IPS-NIHi11 (cell line): ENCODE results near the gene KLK14.

Experiments used
- DNase-seq: peaks from one replicate; pipeline ENCODE4 v3.0.0; 2012; ENCODE audit warnings: mixed read lengths, low spot score

Gene KLK14, protein sequence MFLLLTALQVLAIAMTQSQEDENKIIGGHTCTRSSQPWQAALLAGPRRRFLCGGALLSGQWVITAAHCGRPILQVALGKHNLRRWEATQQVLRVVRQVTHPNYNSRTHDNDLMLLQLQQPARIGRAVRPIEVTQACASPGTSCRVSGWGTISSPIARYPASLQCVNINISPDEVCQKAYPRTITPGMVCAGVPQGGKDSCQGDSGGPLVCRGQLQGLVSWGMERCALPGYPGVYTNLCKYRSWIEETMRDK

DNA sequence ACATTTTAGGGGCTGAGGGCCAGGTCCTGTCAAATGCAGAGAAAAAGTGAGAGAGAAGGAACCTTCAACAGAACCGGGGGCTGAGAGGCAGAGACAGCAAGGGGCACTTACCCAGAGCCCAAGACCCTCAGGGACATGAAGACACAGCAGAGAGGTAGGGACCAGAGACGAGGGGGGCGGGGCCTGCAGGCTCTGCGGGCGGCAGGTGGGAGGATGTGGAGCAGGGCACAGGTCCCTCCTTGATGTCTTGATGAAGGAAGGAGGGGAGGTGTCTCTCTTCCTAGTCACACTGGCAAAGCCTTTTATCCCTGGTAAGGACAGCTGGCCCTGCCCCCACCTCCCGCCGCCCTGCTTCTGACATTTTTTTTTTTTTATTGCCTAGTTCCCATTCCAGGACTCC lies at the start of gene KLK14:
Gene KLK14, minus strand, starts transcription at position 277 of the 400 bp plus-strand sequence. Its CDS starts 273 bp downstream, at position 4.
- DNase-seq: peak; percentile 55

DNA sequence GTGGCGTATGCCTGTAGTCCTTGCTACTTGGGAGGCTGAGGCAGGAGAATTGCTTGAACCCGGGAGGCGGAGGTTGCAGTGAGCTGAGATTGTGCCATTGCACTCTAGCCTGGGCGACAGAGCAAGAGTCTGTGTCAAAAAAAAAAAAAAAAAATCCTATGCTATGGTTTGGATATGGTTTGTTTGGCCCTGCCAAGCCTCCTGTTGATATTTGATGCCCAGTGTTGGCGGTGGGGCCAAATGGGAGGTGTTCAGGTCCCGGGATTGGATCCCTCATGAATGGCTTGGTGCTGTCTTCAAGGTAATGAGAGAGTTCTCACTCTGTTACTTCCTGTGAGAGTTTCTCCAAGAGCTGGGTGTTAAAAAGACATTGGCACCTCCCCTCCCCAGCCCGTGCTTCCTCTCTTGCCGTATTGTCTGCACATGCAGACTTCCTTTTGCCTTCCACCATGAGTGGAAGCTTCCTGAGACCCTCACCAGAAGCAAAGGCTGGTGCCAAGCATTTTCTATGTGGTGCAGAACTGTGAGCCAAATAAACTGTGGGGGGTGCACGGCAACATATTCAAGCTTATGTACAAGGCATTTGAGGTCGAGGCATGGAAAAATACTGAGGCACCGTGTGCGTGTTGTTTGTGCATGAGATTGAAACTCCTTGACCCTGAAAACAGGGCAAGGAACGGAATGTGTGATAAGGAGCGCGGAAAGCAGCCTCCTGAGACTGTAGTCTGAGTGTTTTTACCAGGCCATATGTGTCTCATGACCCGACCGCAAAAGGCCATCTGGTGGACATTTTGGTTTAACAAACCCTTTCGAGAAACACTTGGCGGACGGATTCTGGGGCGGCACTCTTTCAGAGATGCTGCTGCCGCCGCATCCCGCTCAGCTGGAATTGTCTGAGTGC lies 49.3 kb upstream of the KLK14 start:
- no peak for DNase-seq

DNA sequence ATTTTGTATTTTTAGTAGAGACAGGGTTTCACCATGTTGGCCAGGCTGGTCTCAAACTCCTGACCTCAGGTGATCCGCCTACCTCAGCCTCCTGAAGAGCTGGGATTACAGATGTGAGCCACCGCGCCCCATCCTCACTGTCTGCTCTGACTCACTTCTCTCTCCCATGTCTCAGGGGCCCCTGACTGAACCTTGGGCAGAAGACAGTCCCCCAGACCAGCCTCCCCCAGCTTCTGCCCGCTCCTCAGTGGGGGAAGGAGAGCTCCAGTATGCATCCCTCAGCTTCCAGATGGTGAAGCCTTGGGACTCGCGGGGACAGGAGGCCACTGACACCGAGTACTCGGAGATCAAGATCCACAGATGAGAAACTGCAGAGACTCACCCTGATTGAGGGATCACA lies 47.0 kb upstream of the KLK14 start:
- DNase-seq: no peak

DNA sequence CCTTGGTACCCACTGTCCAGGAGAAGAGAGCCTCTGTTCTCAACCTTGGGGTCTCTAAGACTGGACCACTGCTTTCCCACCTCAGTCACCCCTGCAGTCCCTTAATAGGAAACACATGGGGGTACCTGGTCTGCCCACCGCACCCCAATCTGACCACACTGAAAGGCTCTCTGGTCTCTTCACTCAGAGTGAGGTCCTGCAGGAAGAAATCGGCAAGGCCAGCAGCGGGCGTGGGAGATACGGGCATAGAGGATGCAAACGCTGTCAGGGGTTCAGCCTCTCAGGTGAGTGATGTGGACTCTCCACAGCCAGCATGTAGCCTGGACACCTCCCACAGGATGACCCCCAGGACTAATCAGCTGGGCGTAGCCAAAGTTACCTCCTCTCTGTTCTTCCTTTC lies 45.5 kb upstream of the KLK14 start:
- no peak for DNase-seq

DNA sequence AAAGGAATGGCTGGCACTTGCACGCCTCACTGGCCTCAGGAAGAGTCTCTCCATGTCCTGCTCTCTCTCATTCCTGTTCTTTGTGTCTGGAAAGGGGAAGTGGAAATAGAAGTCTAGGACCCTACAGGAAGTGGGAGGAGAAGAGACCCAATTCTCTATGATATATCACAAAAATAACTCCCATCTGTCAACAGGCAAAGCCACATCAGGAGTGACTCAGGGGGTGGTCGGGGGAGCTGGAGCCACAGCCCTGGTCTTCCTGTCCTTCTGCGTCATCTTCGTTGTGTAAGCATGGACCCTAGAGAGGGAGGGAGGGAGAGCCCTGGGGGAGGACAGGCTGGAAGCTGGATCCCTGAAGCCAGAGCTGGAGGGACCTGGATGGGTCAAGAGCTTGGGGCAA lies 45.1 kb upstream of the KLK14 start:
- no peak for DNase-seq

DNA sequence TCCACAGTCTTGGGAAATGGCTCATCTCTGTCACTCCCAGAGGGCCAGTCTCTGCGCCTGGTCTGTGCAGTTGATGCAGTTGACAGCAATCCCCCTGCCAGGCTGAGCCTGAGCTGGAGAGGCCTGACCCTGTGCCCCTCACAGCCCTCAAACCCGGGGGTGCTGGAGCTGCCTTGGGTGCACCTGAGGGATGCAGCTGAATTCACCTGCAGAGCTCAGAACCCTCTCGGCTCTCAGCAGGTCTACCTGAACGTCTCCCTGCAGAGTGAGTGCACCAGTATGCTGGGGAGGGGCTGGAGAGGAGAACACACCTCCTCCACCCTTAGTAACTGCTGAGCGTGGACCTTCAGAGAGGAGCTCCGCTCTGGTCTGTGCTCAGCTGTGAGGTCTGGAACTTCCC lies 44.3 kb upstream of the KLK14 start:
- DNase-seq: no peak

DNA sequence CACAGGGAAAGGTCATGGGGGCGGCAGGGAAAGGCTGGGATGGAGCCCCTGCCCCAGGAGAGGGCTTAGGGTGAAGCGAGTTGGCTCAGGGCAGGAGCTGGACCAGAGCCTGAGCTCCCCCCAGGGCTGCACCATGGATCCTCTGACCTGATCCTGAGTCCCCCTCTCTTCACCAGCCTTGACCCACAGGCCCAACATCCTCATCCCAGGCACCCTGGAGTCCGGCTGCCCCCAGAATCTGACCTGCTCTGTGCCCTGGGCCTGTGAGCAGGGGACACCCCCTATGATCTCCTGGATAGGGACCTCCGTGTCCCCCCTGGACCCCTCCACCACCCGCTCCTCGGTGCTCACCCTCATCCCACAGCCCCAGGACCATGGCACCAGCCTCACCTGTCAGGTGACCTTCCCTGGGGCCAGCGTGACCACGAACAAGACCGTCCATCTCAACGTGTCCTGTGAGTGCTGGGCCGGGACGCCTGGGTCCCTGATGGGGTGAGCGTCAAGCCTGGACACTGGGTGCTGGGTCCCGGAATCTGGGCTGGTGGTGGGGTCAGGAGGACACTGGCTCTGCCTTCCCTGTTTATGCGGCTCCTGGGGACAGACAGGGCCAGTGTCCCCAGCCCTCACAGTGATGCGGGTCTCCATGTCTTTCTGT lies 42.9 kb upstream of the KLK14 start:
- no peak for DNase-seq

DNA sequence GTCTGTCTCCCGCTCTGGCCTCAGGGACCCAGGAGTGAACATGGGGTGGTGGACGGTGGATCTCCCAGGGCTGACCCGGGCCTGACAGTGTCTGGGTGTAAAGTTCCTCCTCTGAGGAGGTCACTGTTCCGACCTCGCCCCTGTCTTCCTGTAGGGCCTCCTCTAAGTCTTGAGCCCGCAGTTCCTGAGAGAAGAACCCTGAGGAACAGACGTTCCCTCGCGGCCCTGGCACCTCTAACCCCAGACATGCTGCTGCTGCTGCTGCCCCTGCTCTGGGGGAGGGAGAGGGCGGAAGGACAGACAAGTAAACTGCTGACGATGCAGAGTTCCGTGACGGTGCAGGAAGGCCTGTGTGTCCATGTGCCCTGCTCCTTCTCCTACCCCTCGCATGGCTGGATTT lies 42.0 kb upstream of the KLK14 start, which contains the start of gene SIGLEC9:
Gene SIGLEC9, plus strand, starts transcription at position 178 of the 400 bp plus-strand sequence. Its CDS starts 69 bp downstream, at position 247.
- DNase-seq: no peak

DNA sequence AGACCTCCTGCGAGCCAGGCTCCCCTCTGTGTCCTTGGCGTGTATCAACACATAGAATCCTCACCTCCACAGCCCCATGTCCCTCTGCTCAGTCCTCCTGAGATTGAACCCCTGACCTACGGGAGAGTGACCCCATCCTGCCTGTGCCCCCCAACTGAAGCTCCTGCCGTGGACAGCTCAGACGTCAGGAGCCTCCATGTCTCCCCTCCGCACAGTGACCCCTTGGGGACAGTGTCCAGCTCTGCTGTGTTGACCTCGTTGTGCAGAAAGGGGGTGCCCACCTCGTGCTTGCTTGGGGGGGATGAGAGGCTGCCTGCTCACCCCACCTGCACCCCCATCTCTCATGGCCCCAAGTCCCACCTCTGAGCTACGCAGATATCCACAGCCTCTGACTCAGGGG lies 41.5 kb upstream of the KLK14 start:
- no peak for DNase-seq

DNA sequence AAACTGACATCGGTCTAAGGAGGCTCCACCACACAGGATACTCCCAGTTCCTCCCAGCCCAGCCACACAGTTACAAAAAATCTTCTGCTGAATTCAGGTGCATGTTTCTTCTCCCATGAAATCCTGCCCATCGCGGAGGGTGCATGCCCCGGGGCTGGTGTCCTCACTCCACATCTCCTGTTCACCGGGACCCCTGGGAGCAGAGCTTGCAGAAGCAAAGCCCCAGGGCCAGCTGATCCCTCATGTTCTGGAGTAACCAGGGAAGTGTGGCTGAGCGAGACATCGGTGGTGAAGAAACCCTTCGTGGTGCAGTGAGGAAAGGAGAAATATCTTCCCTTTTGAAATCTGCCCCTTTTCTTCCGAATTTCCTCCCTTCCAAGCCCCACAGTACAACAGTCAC lies 41.1 kb upstream of the KLK14 start:
- DNase-seq: no peak

DNA sequence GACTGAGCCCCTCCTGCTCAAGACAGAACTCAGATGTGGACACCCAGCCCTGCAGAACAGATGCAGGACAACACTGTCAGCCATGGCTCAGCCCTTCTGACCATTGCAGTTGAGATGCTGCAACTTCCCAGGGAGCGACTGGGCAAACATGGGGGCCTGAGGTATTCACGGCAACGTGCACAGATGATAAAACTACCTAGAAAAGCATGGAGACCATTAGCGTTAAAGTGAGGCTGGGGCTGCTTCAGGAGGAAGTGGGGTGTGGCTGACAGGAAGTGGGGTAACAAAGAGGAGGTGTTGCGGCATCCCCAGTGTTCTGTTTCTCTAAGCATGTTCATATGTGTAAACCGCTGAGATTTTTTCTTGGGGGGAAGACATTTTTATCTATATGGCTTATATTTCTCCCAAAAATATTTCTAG lies 40.7 kb upstream of the KLK14 start:
- DNase-seq: no peak

DNA sequence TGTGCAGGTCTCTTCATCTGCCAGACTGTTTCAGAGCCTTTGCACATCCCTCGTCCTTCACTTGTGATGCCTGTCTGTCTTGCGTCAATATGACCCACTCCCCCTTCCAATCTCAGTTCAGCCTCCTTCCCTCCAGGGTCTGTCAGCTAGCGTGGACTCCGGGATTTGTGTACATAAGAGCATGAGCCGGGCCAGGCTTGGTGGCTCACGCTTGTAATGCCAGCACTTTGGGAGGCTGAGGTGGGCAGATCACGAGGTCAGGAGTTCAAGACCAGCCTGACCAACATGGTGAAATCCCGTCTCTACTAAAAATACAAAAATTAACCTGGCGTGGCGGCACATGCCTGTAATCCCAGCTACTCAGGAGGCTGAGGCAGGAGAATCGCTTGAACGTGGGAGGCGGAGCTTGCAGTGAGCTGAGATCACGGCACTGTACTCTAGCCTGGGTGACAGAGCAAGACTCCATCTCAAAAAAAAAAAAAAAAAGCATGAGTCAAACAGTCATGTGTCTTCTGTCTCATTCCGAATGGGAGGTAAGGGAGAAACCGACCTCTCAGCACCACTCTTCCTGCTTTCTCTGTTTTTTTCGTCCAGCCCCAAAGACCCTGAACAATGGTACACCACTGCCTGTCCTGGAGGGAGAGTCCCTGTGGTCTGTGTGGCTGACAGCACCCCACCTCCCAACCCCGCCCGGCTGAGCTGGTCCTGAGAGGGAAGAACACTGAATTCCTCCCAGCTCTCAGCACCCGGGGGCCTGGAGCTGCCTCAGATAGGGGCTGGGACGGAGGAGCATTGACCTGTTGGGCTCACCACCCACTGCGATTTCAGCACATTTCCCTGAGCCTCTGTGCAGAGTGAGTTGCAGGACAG lies 39.7 kb upstream of the KLK14 start:
- no peak for DNase-seq

DNA sequence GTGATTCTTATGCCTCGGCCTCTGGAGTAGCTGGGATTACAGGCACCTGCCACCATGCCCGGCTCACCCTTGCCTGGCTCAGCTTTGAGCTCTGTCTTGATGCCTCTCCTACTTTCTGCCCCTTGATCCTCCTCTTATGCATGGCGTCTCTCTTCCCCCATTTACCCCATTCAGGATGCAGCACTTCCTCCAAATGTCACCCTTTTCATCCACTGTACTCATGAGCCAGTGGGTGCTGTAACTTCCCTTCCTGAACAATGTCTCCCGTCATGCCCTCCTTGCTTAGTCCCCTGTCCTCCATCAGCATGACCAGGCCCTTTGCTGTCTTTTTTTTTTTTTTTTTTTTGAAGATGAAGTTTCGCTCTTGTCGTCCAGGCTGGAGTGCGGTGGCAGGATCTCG lies 38.6 kb upstream of the KLK14 start:
- no peak for DNase-seq

DNA sequence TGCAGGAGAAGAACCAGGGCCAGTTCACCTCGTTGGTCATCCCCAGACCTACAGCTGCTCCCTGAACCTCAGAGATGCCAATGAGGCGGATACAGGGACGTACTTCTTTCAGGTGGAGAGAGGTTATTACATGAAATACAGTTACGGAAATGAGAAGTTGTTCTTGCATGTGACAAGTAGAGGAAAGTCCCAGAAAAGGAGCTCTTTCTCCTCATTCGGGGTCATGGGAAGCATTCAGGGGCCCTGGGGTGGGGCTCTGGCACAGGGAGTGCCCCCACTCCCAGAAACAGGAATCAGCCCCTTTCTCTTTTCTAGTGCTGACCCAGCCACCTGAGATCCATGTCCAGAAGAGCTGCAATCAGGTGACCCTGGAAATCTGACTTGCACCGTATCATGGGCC lies 37.5 kb upstream of the KLK14 start:
- no peak for DNase-seq

DNA sequence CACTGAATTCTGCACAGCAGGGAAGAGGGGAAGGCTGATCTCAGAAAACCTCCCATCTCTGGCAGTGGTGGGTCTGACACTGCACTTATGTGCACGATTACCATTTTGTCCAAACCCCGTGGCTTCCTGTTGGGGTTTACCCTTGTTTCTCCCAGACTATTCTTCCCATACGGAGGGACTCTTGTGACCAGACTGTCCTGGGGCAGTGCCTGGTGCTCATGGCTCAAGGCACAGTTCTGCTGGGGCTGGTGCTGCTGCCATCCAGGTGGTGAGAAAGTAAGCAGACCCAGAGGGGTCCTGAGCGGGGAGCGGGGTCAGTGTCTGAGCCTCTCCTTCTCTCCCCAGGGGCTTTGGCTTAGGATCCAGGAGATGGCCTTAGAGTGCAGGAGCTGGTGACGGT lies 36.9 kb upstream of the KLK14 start:
- no peak for DNase-seq

DNA sequence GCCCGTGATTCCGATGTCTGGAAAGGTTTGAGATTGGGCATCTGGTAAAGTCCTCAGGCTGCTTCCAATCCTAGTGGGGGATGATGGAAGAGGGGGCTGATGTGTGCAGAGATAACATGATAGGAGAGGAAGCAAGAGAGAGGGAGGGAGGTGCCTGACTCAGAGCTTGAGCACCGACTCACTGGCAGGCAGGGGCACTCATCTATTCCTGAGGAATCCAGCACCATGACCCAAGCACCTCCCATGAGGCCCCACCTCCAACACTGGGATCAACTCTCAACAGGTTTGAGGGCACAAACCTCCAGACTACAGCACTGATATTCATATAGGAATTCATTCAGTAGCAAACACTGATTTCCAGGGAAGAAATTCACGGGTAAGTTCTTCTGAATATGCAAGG lies 36.4 kb upstream of the KLK14 start:
- no peak for DNase-seq

DNA sequence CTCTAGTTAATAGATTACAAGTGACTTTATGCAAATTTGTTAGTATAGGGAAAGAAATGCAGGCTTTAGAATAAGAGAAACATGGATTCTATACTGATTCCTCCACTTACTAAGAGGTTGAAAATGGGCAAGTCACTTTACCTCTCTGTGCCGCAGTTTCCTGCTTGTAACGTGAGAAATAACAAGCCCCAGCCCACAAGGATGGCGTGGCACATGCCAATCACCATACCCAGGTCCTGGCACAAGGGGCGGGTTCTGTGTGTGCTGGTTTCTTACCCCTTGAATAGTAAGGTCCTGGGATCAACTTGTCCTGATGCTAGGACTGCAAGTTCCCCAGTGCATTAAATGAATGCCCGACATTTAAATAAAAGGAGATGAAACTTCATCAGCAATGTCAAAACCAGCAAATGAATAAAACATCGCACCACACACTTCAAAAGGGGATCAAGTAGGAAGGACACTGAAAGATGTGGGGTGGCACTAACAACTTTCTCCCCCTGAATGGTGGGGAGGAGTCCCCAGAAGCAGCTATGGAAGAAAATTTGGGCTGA lies 34.1 kb upstream of the KLK14 start:
- DNase-seq: no peak

DNA sequence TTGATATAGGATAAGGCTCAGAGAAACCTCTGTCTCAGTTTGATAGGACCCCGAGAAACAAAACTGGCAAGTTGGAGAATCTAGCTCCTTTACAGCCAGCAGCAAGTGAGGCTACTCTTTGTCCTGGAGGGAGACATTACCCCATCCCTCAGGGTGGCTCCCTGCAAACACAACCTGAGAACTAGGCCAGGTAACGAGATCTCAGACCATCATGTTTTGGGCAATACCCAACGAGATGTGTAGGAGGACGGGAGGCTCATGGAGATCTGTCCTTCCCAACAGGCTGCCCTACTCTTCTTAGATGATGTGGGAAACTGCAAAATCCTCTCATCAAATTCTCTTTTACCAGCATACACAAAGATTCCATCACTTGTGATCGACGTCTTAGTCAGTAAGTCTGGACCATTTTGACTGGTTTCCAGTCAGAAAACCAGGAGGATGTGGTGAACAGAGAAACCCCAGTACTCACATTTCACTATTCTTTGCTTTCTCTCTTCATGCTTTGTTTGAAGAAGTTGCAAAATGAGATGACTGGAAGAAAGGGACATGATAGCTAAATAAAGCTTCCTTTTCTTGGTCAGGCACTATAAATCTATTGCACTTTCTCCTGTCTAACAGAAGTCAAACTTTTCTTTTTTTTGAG lies 31.5 kb upstream of the KLK14 start:
- DNase-seq: no peak

DNA sequence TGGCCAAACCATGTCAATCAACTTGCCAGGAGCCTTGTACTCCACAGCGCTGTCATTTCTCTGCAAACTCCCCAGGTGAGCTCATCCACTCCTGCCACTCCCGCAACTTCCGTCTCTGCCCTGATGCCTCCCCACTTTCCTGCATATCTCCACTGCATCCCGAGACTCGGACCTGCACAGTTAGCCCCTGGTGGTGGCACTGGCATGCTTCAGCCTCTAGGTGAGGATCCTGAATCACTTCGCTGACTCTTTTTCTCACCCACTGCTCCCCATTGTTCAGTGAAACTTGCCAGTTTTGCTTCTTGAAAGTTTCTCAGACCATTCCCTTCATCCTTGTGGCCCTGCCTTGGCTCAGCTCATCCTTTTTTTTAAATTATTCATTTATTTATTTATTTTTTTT lies 28.9 kb upstream of the KLK14 start:
- DNase-seq: no peak

DNA sequence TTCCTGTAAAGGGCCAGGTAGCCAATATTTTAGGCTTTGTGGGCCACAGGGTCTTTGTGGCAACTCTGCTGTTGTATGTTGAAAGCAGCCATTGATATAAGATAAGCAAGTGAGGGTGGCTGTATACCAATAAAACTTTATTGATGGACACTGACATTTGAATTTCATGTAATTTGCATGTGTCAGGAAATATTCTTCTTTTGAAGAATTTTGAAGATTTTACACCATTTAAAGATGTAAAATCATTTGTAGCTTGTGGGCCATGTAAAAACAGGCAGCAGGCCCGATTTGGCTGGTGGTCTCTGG lies 27.9 kb upstream of the KLK14 start:
- DNase-seq: no peak

DNA sequence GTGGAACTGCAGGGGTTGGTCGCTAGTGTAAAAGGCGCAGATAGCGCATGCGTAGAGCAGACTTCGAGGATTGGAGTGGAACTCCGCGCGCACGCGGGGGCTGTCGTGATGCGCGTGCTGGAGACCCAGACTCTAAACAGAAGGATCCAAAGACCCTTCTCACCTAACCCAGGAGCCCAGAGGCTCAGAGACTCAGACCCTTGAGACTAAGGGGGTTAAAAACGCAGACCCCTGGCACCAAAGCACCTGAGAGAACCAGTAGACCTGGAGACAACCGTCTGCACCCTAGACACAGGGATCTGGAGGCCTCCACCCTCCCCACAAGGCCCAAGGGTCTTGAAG lies 26.1 kb upstream of the KLK14 start:
- DNase-seq: peak; percentile 31
